ENCODE measurements around the gene ZBTB9.

Gene ZBTB9

GRCh38 chr6:33428224-33428965, 26.0 kb upstream of the ZBTB9 start:
- no peaks in the 10 kb centered on the region for H3K27me3 ChIP-seq (replicated peaks; ENCODE audit: control insufficient read depth, insufficient read depth, low read length)
- peak; percentile 42 for TF ChIP-seq CTCF (IDR thresholded peaks at IDR 0.05; ENCODE audit: insufficient read depth, low read length, poor library complexity, severe bottlenecking)
- peak overlapping the region; percentile 59 for H3K4me3 ChIP-seq (replicated peaks; ENCODE audit: low read depth, low read length)
- DNase-seq (ENCODE audit: extremely low read depth, insufficient read length): peak; percentile 65
- peaks cover 1% of the 10 kb centered on the region; the same call in 1 of the 2 replicates for H3K36me3 ChIP-seq (ENCODE audit: control insufficient read depth, insufficient read depth, low read length)

- Histone ChIP-seq H3K4me3 (replicated peaks; ENCODE audit: low read depth, low read length) (no peak overlapping the region), H3K36me3 (ENCODE audit: control insufficient read depth, insufficient read depth, low read length) (peaks cover 1% of the 10 kb centered on the region; the same call in 1 of the 2 replicates), H3K27me3 (replicated peaks; ENCODE audit: control insufficient read depth, insufficient read depth, low read length) (no peaks in the 10 kb centered on the region)
- no peak for TF ChIP-seq CTCF (IDR thresholded peaks at IDR 0.05; ENCODE audit: insufficient read depth, low read length, poor library complexity, severe bottlenecking)
- no peak for DNase-seq (ENCODE audit: extremely low read depth, insufficient read length)
These were observed 25.2 kb upstream of the ZBTB9 start for GRCh38 chr6:33428966-33429749.

- no peak for TF ChIP-seq CTCF (IDR thresholded peaks at IDR 0.05; ENCODE audit: insufficient read depth, low read length, poor library complexity, severe bottlenecking)
- DNase-seq (ENCODE audit: extremely low read depth, insufficient read length): no peak
- no peaks in the 10 kb centered on the region for H3K27me3 ChIP-seq (replicated peaks; ENCODE audit: control insufficient read depth, insufficient read depth, low read length)
- H3K4me3 ChIP-seq (replicated peaks; ENCODE audit: low read depth, low read length): no peak overlapping the region
- H3K36me3 ChIP-seq (ENCODE audit: control insufficient read depth, insufficient read depth, low read length): peaks cover 1% of the 10 kb centered on the region; the same call in 1 of the 2 replicates
These were observed 24.7 kb upstream of the ZBTB9 start for GRCh38 chr6:33429750-33430052.

GRCh38 chr6:33430334-33430733, 24.0 kb upstream of the ZBTB9 start:
- H3K36me3 ChIP-seq (ENCODE audit: control insufficient read depth, insufficient read depth, low read length): peaks cover 1% of the 10 kb centered on the region; the same call in 1 of the 2 replicates
- H3K4me3 ChIP-seq (replicated peaks; ENCODE audit: low read depth, low read length): no peak overlapping the region; the same call in 1 of the 2 replicates
- TF ChIP-seq CTCF (IDR thresholded peaks at IDR 0.05; ENCODE audit: insufficient read depth, low read length, poor library complexity, severe bottlenecking): no peak
- DNase-seq (ENCODE audit: extremely low read depth, insufficient read length): no peak
- no peaks in the 10 kb centered on the region for H3K27me3 ChIP-seq (replicated peaks; ENCODE audit: control insufficient read depth, insufficient read depth, low read length)

GRCh38 chr6:33430991-33431879, 23.1 kb upstream of the ZBTB9 start:
- peak; percentile 82 for DNase-seq (ENCODE audit: extremely low read depth, insufficient read length)
- Histone ChIP-seq H3K36me3 (ENCODE audit: control insufficient read depth, insufficient read depth, low read length) (peaks cover 4% of the 10 kb centered on the region; the same call in 1 of the 2 replicates), H3K4me3 (replicated peaks; ENCODE audit: low read depth, low read length) (peak overlapping the region; percentile 51), H3K27me3 (replicated peaks; ENCODE audit: control insufficient read depth, insufficient read depth, low read length) (no peaks in the 10 kb centered on the region)
- TF ChIP-seq CTCF (IDR thresholded peaks at IDR 0.05; ENCODE audit: insufficient read depth, low read length, poor library complexity, severe bottlenecking): no peak
